Measurements from ENCODE around the gene ADAM19.

Gene ADAM19

GRCh38 chr5:157481666-157482065 is 93.9 kb downstream of the ADAM19 start:
- DNase-seq, result no peak

GRCh38 chr5:157481265-157481664 is 94.3 kb downstream of the ADAM19 start:
- no peak for DNase-seq

- DNase-seq, result no peak
Measured at GRCh38 chr5:157479612-157480510, 95.7 kb downstream of the ADAM19 start.

- no peak for DNase-seq
Measured at GRCh38 chr5:157479166-157479565, 96.4 kb downstream of the ADAM19 start.

GRCh38 chr5:157478726-157479125 is 96.8 kb downstream of the ADAM19 start:
- DNase-seq, result no peak

- no peak for DNase-seq
Measured at GRCh38 chr5:157477814-157478494, 97.6 kb downstream of the ADAM19 start.

- DNase-seq, result no peak
Measured at GRCh38 chr5:157476702-157477408, 98.7 kb downstream of the ADAM19 start.

GRCh38 chr5:157475432-157475831 is 100.1 kb downstream of the ADAM19 start:
- DNase-seq, result no peak

- no peak for DNase-seq
Measured at GRCh38 chr5:157473383-157474320, 101.9 kb downstream of the ADAM19 start.

- DNase-seq, result no peak
Measured at GRCh38 chr5:157471709-157472108, 103.9 kb downstream of the ADAM19 start.

GRCh38 chr5:157470631-157471030 is 104.9 kb downstream of the ADAM19 start:
- DNase-seq, result no peak

GRCh38 chr5:157469687-157470086 is 105.9 kb downstream of the ADAM19 start:
- DNase-seq, result no peak

- DNase-seq, result no peak
Measured at GRCh38 chr5:157469073-157469472, 106.5 kb downstream of the ADAM19 start.

GRCh38 chr5:157468293-157468965 is 107.1 kb downstream of the ADAM19 start:
- no peak for DNase-seq

GRCh38 chr5:157464519-157465171 is 110.9 kb downstream of the ADAM19 start:
- DNase-seq, result peak; percentile 72

GRCh38 chr5:157463621-157464518 is 111.7 kb downstream of the ADAM19 start:
- no peak for DNase-seq

- no peak for DNase-seq
Measured at GRCh38 chr5:157463081-157463480, 112.5 kb downstream of the ADAM19 start.

- no peak for DNase-seq
Measured at GRCh38 chr5:157460921-157461792, 114.4 kb downstream of the ADAM19 start.

Measured in activated naive CD4-positive, alpha-beta T cell treated with anti-CD3 and anti-CD28 coated beads, Interleukin-2, amount 50 U/mL, for 16 hours (primary cell).